NCI-H2171 (cell line): ENCODE results near the gene UQCRH.

Source experiments
- DNase-seq: peaks from one replicate; lab custom pipeline; 2025; lab: John Stamatoyannopoulos, UW

The UQCRH gene

GRCh38 chr1:46303038-46303871, at the start of gene UQCRH, which contains the start of gene LRRC41:
Gene UQCRH, plus strand, starts transcription at chr1:46303698. Its CDS starts 69 bp downstream, at chr1:46303767.
Gene LRRC41, minus strand, starts transcription at chr1:46303616. Its CDS starts 294 bp downstream, at chr1:46303322.
- DNase-seq = peak; percentile 89

GRCh38 chr1:46254668-46255067, 48.8 kb upstream of the UQCRH start:
- DNase-seq = no peak

GRCh38 chr1:46256523-46256922, 47.0 kb upstream of the UQCRH start:
- DNase-seq = no peak

GRCh38 chr1:46262508-46262907, 41.0 kb upstream of the UQCRH start:
- no peak for DNase-seq

GRCh38 chr1:46263146-46263545, 40.4 kb upstream of the UQCRH start:
- DNase-seq = no peak

- DNase-seq = no peak
These were observed 34.9 kb upstream of the UQCRH start for GRCh38 chr1:46268578-46268977.

- no peak for DNase-seq
These were observed 29.1 kb upstream of the UQCRH start for GRCh38 chr1:46274225-46275029.

- no peak for DNase-seq
These were observed 28.5 kb upstream of the UQCRH start for GRCh38 chr1:46275030-46275337.

GRCh38 chr1:46277658-46278373, 25.7 kb upstream of the UQCRH start:
- no peak for DNase-seq

GRCh38 chr1:46278807-46279206, 24.7 kb upstream of the UQCRH start:
- DNase-seq = no peak

GRCh38 chr1:46280092-46280491, 23.4 kb upstream of the UQCRH start:
- no peak for DNase-seq

- no peak for DNase-seq
These were observed 22.5 kb upstream of the UQCRH start for GRCh38 chr1:46281021-46281420.

GRCh38 chr1:46284058-46284457, 19.4 kb upstream of the UQCRH start:
- DNase-seq = no peak

- peak; percentile 6 for DNase-seq
These were observed 18.6 kb upstream of the UQCRH start for GRCh38 chr1:46284597-46285564.

GRCh38 chr1:46285730-46286477, 17.6 kb upstream of the UQCRH start:
- DNase-seq = peak; percentile 81

- no peak for DNase-seq
These were observed 14.9 kb upstream of the UQCRH start for GRCh38 chr1:46288485-46289133.

GRCh38 chr1:46289134-46289494, 14.4 kb upstream of the UQCRH start:
- no peak for DNase-seq

GRCh38 chr1:46289976-46290375, 13.5 kb upstream of the UQCRH start:
- DNase-seq = no peak

GRCh38 chr1:46295306-46295705, 8.2 kb upstream of the UQCRH start:
- no peak for DNase-seq

GRCh38 chr1:46298387-46298786, 5.1 kb upstream of the UQCRH start:
- no peak for DNase-seq
